NT2/D1 (cell line): ENCODE data around the gene RNASE8.

Experiments
- YY1 ChIP-seq: IDR thresholded peaks from 2 replicates; pipeline ENCODE4 v1.6.1; 2011; ENCODE audit not compliant: insufficient read length, insufficient read depth
- ZNF274 ChIP-seq: IDR thresholded peaks from 2 replicates; pipeline ENCODE4 v1.6.1; 2011; ENCODE audit warnings: mild to moderate bottlenecking, low read depth, low read length

- TF ChIP-seq YY1: no peak
- no peak for TF ChIP-seq ZNF274
Observed at GRCh38 chr14:21104448-21105060, 46.9 kb downstream of the RNASE8 start.
